Tibial artery (tissue), 4 donors: Measurements from ENCODE around the gene SLC25A21.

Experiments
- DNase-seq, 2 donors: peaks; one replicate each; pipeline ENCODE4 v3.0.0-alpha.2; 2019
- H3K27ac ChIP-seq, 2 donors: fragments of 200-600 bp; sonication (generic) in 1 of 2; 1 replicate in 1 of 2; 2 replicates in 1 of 2; pipeline ENCODE4 v1.5.1; 2018 to 2019; ENCODE audit warnings: mild to moderate bottlenecking in 1 of 2
- H3K27me3 ChIP-seq, 2 donors: fragments of 200-600 bp; sonication (generic) in 1 of 2; one replicate each; pipeline versions ENCODE4 v1.5.1 to v1.6.0; 2016 to 2019
- H3K36me3 ChIP-seq, 3 donors: fragments of 200-600 bp; sonication (generic) in 2 of 3; one replicate each; pipeline ENCODE4 v1.5.1; 2016 to 2019; ENCODE audit warnings: mild to moderate bottlenecking in 2 of 3
- H3K4me1 ChIP-seq, 4 donors: fragments of 200-600 bp; sonication (generic) in 2 of 4; 1 replicate in 3 of 4; 2 replicates in 1 of 4; pipeline ENCODE4 v1.5.1; 2016 to 2019
- H3K4me3 ChIP-seq, 2 donors: fragments of 200-600 bp; sonication (generic) in 1 of 2; 1 replicate in 1 of 2; 2 replicates in 1 of 2; pipeline ENCODE4 v1.5.1; 2018 to 2019; ENCODE audit warnings: mild to moderate bottlenecking in 2 of 2
- H3K9me3 ChIP-seq, 3 donors: fragments of 200-600 bp; sonication (generic) in 1 of 3; one replicate each; pipeline ENCODE4 v1.5.1; 2016 to 2019
- CTCF ChIP-seq, 2 experiments: fragments of 200-600 bp in 1 of 2; fragments of 450-650 bp in 1 of 2; IDR thresholded peaks; one replicate each; pipeline ENCODE4 v1.5.1; 2017 to 2019; ENCODE audit warnings: antibody characterized with exemption in 2 of 2, mild to moderate bottlenecking in 1 of 2, moderate library complexity in 1 of 2
- intact Hi-C: fragments of 100-400 bp; cut with DNase I; formaldehyde crosslinking; loops from one replicate; pipeline ENCODE4 v1.15.0; 2023; ENCODE audit warnings: low total_unique reads

SLC25A21 gene

GRCh38 chr14:36948157-36948859 is 224.1 kb downstream of the SLC25A21 start:
- DNase-seq, result no peak
- no peak for TF ChIP-seq CTCF (IDR thresholded peaks at IDR 0.05)
- H3K27me3 ChIP-seq, result no peaks in the 10 kb centered on the region

GRCh38 chr14:36947362-36947761 is 225.0 kb downstream of the SLC25A21 start:
- no peaks in the 10 kb centered on the region for H3K4me1 ChIP-seq
- H3K4me3 ChIP-seq, result no peak overlapping the region
- intact Hi-C loops, result loop anchor here (10.0 kb wide), 1 partner anchor 293 kb away; no protein-coding TSS in a partner anchor
- no peaks in the 10 kb centered on the region for H3K27me3 ChIP-seq
- DNase-seq, result no peak
- no peak for TF ChIP-seq CTCF (IDR thresholded peaks at IDR 0.05)
- no peaks in the 10 kb centered on the region for H3K9me3 ChIP-seq
- no peaks in the 10 kb centered on the region for H3K36me3 ChIP-seq
- no peak overlapping the region for H3K27ac ChIP-seq

More at GRCh38 chr14:36948157-36948859, 224.1 kb downstream of the SLC25A21 start:
- Histone ChIP-seq H3K4me3 (no peak overlapping the region), H3K9me3 (no peaks in the 10 kb centered on the region), H3K36me3 (no peaks in the 10 kb centered on the region), H3K4me1 (no peaks in the 10 kb centered on the region), H3K27ac (no peak overlapping the region)
- intact Hi-C loops, result loop anchor here (10.0 kb wide), 1 partner anchor 294 kb away; no protein-coding TSS in a partner anchor

GRCh38 chr14:36946872-36947271 is 225.5 kb downstream of the SLC25A21 start:
- no peak overlapping the region for H3K4me3 ChIP-seq
- no peaks in the 10 kb centered on the region for H3K27me3 ChIP-seq
- no peak for TF ChIP-seq CTCF (IDR thresholded peaks at IDR 0.05)
- H3K9me3 ChIP-seq, result no peaks in the 10 kb centered on the region
- H3K36me3 ChIP-seq, result no peaks in the 10 kb centered on the region
- no peak for DNase-seq
- no peak overlapping the region for H3K27ac ChIP-seq
- intact Hi-C loops, result loop anchor here (10.0 kb wide), 1 partner anchor 292 kb away; no protein-coding TSS in a partner anchor
- H3K4me1 ChIP-seq, result no peaks in the 10 kb centered on the region

- intact Hi-C loops, result loop anchor here (10.0 kb wide), 1 partner anchor 290 kb away; no protein-coding TSS in a partner anchor
- Histone ChIP-seq H3K4me3 (no peak overlapping the region), H3K9me3 (no peaks in the 10 kb centered on the region), H3K36me3 (no peaks in the 10 kb centered on the region), H3K27me3 (no peaks in the 10 kb centered on the region), H3K4me1 (no peaks in the 10 kb centered on the region), H3K27ac (no peak overlapping the region)
- no peak for DNase-seq
- TF ChIP-seq CTCF (IDR thresholded peaks at IDR 0.05), result no peak
Observed at GRCh38 chr14:36944307-36945010, 227.9 kb downstream of the SLC25A21 start.

- intact Hi-C loops, result loop anchor here (10.0 kb wide), 1 partner anchor 288 kb away; no protein-coding TSS in a partner anchor
Observed at GRCh38 chr14:36942522-36943245, 229.7 kb downstream of the SLC25A21 start.

More at GRCh38 chr14:36942522-36943245, 229.7 kb downstream of the SLC25A21 start:
- H3K4me3 ChIP-seq, result no peak overlapping the region
- no peaks in the 10 kb centered on the region for H3K27me3 ChIP-seq
- DNase-seq, result no peak
- H3K27ac ChIP-seq, result no peak overlapping the region
- no peaks in the 10 kb centered on the region for H3K9me3 ChIP-seq
- TF ChIP-seq CTCF (IDR thresholded peaks at IDR 0.05), result no peak
- H3K36me3 ChIP-seq, result no peaks in the 10 kb centered on the region
- no peaks in the 10 kb centered on the region for H3K4me1 ChIP-seq
